ENCODE results near the gene GNAI3.

Gene GNAI3

GRCh38 chr1:109538827-109539555 lies 9.4 kb upstream of the GNAI3 start:
- TF ChIP-seq CTCF (IDR thresholded peaks at IDR 0.05; ENCODE audit: low read length) (no peak), EZH2 (IDR thresholded peaks at IDR 0.05; ENCODE audit: borderline replicate concordance, low read length) (no peak)
- H4K20me1 ChIP-seq (ENCODE audit: insufficient read depth, low read length): no peaks in the 10 kb centered on the region
- H3K4me2 ChIP-seq (ENCODE audit: low read length): no peak overlapping the region
- H3K27me3 ChIP-seq (ENCODE audit: insufficient read depth, low read length): no peaks in the 10 kb centered on the region; the same call in none of the 2 replicates
- H3K4me3 ChIP-seq (ENCODE audit: low read depth, low read length, poor library complexity, severe bottlenecking): no peak overlapping the region
- H3K36me3 ChIP-seq (ENCODE audit: insufficient read depth, low read length): no peaks in the 10 kb centered on the region
- H3K79me2 ChIP-seq (ENCODE audit: insufficient read depth, low read length): no peaks in the 10 kb centered on the region
- no peak overlapping the region for H2AFZ ChIP-seq (ENCODE audit: low read length)
- H3K4me1 ChIP-seq (ENCODE audit: insufficient read depth, low read length, severe bottlenecking): no peaks in the 10 kb centered on the region
- no peaks in the 10 kb centered on the region for H3F3A ChIP-seq (ENCODE audit: insufficient read depth, low read length)
- H3K9me3 ChIP-seq (ENCODE audit: low read length): no peaks in the 10 kb centered on the region
- no peak overlapping the region for H3K27ac ChIP-seq (ENCODE audit: low read depth, low read length, poor library complexity, severe bottlenecking)
- H3K9ac ChIP-seq (ENCODE audit: low read length): no peak overlapping the region
- no peaks in the 10 kb centered on the region for H3K9me2 ChIP-seq (ENCODE audit: low read depth, low read length)

- Histone ChIP-seq H2AFZ (ENCODE audit: low read length) (no peak within 1 kb of the TSS), H3K9ac (ENCODE audit: low read length) (no peak within 1 kb of the TSS), H3K4me3 (ENCODE audit: low read depth, low read length, poor library complexity, severe bottlenecking) (no peak within 1 kb of the TSS)
These were observed 8.7 kb upstream of the GNAI3 start, which contains the start of gene GPR61 for GRCh38 chr1:109539676-109540075. GPR61 (plus strand) TSS chr1:109539872; CDS start chr1:109543023, 3,151 bp downstream.

GRCh38 chr1:109541102-109541501 lies 7.3 kb upstream of the GNAI3 start:
- H4K20me1 ChIP-seq (ENCODE audit: insufficient read depth, low read length): no peaks in the 10 kb centered on the region
- no peak overlapping the region for H3K9ac ChIP-seq (ENCODE audit: low read length)
- H3K36me3 ChIP-seq (ENCODE audit: insufficient read depth, low read length): no peaks in the 10 kb centered on the region
- no peak overlapping the region for H3K4me3 ChIP-seq (ENCODE audit: low read depth, low read length, poor library complexity, severe bottlenecking)
- H3K9me2 ChIP-seq (ENCODE audit: low read depth, low read length): no peaks in the 10 kb centered on the region
- peaks cover 2% of the 10 kb centered on the region for H3K4me1 ChIP-seq (ENCODE audit: insufficient read depth, low read length, severe bottlenecking)
- no peaks in the 10 kb centered on the region for H3F3A ChIP-seq (ENCODE audit: insufficient read depth, low read length)
- no peak overlapping the region for H3K27ac ChIP-seq (ENCODE audit: low read depth, low read length, poor library complexity, severe bottlenecking)
- no peaks in the 10 kb centered on the region; the same call in none of the 2 replicates for H3K27me3 ChIP-seq (ENCODE audit: insufficient read depth, low read length)
- no peaks in the 10 kb centered on the region for H3K79me2 ChIP-seq (ENCODE audit: insufficient read depth, low read length)
- no peak overlapping the region for H3K4me2 ChIP-seq (ENCODE audit: low read length)
- no peaks in the 10 kb centered on the region for H3K9me3 ChIP-seq (ENCODE audit: low read length)
- H2AFZ ChIP-seq (ENCODE audit: low read length): no peak overlapping the region
- TF ChIP-seq CTCF (IDR thresholded peaks at IDR 0.05; ENCODE audit: low read length): no peak
- no peak for TF ChIP-seq EZH2 (IDR thresholded peaks at IDR 0.05; ENCODE audit: borderline replicate concordance, low read length)

More at GRCh38 chr1:109539676-109540075, 8.7 kb upstream of the GNAI3 start, which contains the start of gene GPR61:
- TF ChIP-seq CTCF (IDR thresholded peaks at IDR 0.05; ENCODE audit: low read length) (no peak), EZH2 (IDR thresholded peaks at IDR 0.05; ENCODE audit: borderline replicate concordance, low read length) (no peak)
- Histone ChIP-seq H3K9me2 (ENCODE audit: low read depth, low read length) (no peaks in the 10 kb centered on the region), H3K9me3 (ENCODE audit: low read length) (no peaks in the 10 kb centered on the region), H3K27ac (ENCODE audit: low read depth, low read length, poor library complexity, severe bottlenecking) (no peak within 1 kb of the TSS), H3K4me2 (ENCODE audit: low read length) (no peak within 1 kb of the TSS), H3K27me3 (ENCODE audit: insufficient read depth, low read length) (no peaks in the 10 kb centered on the region; the same call in none of the 2 replicates), H3K4me1 (ENCODE audit: insufficient read depth, low read length, severe bottlenecking) (no peaks in the 10 kb centered on the region), H3K36me3 (ENCODE audit: insufficient read depth, low read length) (no peaks in the 10 kb centered on the region), H3F3A (ENCODE audit: insufficient read depth, low read length) (no peaks in the 10 kb centered on the region), H4K20me1 (ENCODE audit: insufficient read depth, low read length) (no peaks in the 10 kb centered on the region), H3K79me2 (ENCODE audit: insufficient read depth, low read length) (no peaks in the 10 kb centered on the region)
